Prostate gland (tissue), 2 donors: Measurements from ENCODE around the gene EIF4G2. TPM values are rescaled to one million over a fixed set of nuclear protein-coding genes. Genes with fewer than 3 reads are reported as not detected.

Experiments used
- DNase-seq: peaks from one replicate; pipeline ENCODE4 v3.0.0-alpha.2; 2019; ENCODE audit warnings: low spot score
- H3K27ac ChIP-seq, 2 donors: fragments of 200-600 bp; sonication (generic); 2 replicates each; pipeline ENCODE4 v1.5.1; 2017 to 2019
- H3K27me3 ChIP-seq: fragments of 200-600 bp; sonication (generic); replicated peaks from 2 replicates; pipeline ENCODE4 v1.5.1; 2019; ENCODE audit not compliant: insufficient read depth
- H3K36me3 ChIP-seq, 2 donors: fragments of 200-600 bp; sonication (generic); 1 replicate in 1 of 2; 2 replicates in 1 of 2; pipeline versions ENCODE4 v1.5.1 to v1.8.1; 2017 to 2019
- H3K4me1 ChIP-seq: fragments of 200-600 bp; sonication (generic); replicated peaks from 2 replicates; pipeline ENCODE4 v1.5.1; 2019
- H3K4me3 ChIP-seq, 2 donors: fragments of 200-600 bp; sonication (generic); 2 replicates each; pipeline ENCODE4 v1.5.1; 2017 to 2019
- H3K9me3 ChIP-seq: fragments of 200-600 bp; sonication (generic); 2 replicates; pipeline ENCODE4 v1.5.1; 2017
- CTCF ChIP-seq, 4 experiments: fragments of 200-600 bp in 2 of 4; fragments of 450-650 bp in 2 of 4; sonication (generic) in 2 of 4; IDR thresholded peaks; 1 replicate in 3 of 4; 2 replicates in 1 of 4; pipeline ENCODE4 v1.5.1; 2016 to 2019; ENCODE audit warnings: antibody characterized with exemption in 4 of 4, mild to moderate bottlenecking in 2 of 4, moderate library complexity in 2 of 4
- POLR2A ChIP-seq: fragments of 450-650 bp; IDR thresholded peaks from one replicate; pipeline ENCODE4 v1.6.1; 2016; ENCODE audit warnings: antibody characterized with exemption, mild to moderate bottlenecking
- POLR2AphosphoS5 ChIP-seq: sonication (generic); formaldehyde crosslinking; IDR thresholded peaks from one replicate; pipeline ENCODE4 v1.6.1; 2017; ENCODE audit warnings: antibody characterized with exemption
- WGBS: methylation state at CpG from one replicate; pipeline ENCODE4 v1.1.5; 2018; 5-methylcytosine and 5-hydroxymethylcytosine counted together
- intact Hi-C: fragments of 100-400 bp; cut with DNase I; formaldehyde crosslinking; loops from one replicate; pipeline ENCODE4 v1.14.2; 2022
- total RNA-seq, 2 donors: library from RNA; depleted of rRNA; stranded (reverse); fragments of >200 nt; gene quantifications; one replicate each; pipeline ENCODE4 v1.1.0, GENCODE V29; 2016

EIF4G2 gene
- total RNA-seq, 2 donors from 2014 or later = 382 to 500 TPM

- no peak for TF ChIP-seq CTCF (IDR thresholded peaks at IDR 0.05)
- TF ChIP-seq POLR2AphosphoS5 = no peak
- no peak for TF ChIP-seq POLR2A
- peaks cover 0 to 4% of the 10 kb centered on the region in 2 donors for H3K36me3 ChIP-seq
- no peaks in the 10 kb centered on the region for H3K27me3 ChIP-seq
- H3K4me1 ChIP-seq = no peaks in the 10 kb centered on the region
- 84% methylated on average over 2 of the region's 2 CpGs for WGBS
- intact Hi-C loops = loop anchor here (5.0 kb wide), 3 partner anchors 42 to 103 kb away; partner anchors contain the start of gene CTR9
- H3K9me3 ChIP-seq = no peaks in the 10 kb centered on the region
- no peak for DNase-seq
- H3K4me3 ChIP-seq = no peak overlapping the region
- no peak overlapping the region for H3K27ac ChIP-seq
Observed at GRCh38 chr11:10855295-10855694, 46.6 kb upstream of the EIF4G2 start.

GRCh38 chr11:10847960-10848860 is 39.5 kb upstream of the EIF4G2 start:
- 81% methylated on average over 3 of the region's 3 CpGs for WGBS
- TF ChIP-seq POLR2A (no peak), POLR2AphosphoS5 (no peak), CTCF (IDR thresholded peaks at IDR 0.05) (no peak)
- Histone ChIP-seq H3K27ac (no peak overlapping the region), H3K4me3 (no peak overlapping the region), H3K4me1 (no peaks in the 10 kb centered on the region), H3K36me3 (peaks cover 0 to 4% of the 10 kb centered on the region in 2 donors), H3K9me3 (no peaks in the 10 kb centered on the region), H3K27me3 (no peaks in the 10 kb centered on the region)
- intact Hi-C loops = no loop called here
- no peak for DNase-seq

DNA sequence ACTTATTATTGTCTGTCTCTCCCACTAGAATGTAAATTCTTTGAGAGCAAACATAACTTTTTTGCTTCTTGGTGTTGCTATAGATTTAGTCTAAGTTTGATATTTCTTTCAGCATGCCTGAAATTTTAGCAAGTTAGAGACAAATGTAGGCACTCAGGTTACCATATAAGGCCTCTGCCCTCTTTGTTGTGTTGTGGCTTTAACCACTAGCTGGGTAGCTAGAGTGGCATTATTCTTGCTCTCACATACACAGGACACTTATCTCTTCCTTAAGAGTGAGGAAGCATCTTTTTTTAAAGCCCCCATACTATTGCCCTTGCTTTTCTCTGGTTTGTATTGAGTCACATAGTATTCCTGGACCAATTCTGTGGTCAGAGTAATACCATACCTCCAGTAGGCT is 37.9 kb upstream of the EIF4G2 start:
- no peaks in the 10 kb centered on the region for H3K36me3 ChIP-seq
- no peak overlapping the region for H3K27ac ChIP-seq
- no peak overlapping the region for H3K4me3 ChIP-seq
- no peaks in the 10 kb centered on the region for H3K9me3 ChIP-seq
- intact Hi-C loops = no loop called here
- DNase-seq = no peak
- TF ChIP-seq POLR2AphosphoS5 (no peak), POLR2A (no peak), CTCF (IDR thresholded peaks at IDR 0.05) (no peak)
- H3K27me3 ChIP-seq = no peaks in the 10 kb centered on the region
- H3K4me1 ChIP-seq = no peaks in the 10 kb centered on the region

- WGBS = 85% methylated on average over 2 of the region's 2 CpGs
- no peak for TF ChIP-seq POLR2AphosphoS5
- TF ChIP-seq CTCF (IDR thresholded peaks at IDR 0.05) = no peak
- no peak for TF ChIP-seq POLR2A
- intact Hi-C loops = no loop called here
- no peak for DNase-seq
- no peaks in the 10 kb centered on the region for H3K4me1 ChIP-seq
- no peak overlapping the region for H3K4me3 ChIP-seq
- no peaks in the 10 kb centered on the region for H3K27me3 ChIP-seq
- H3K27ac ChIP-seq = no peak overlapping the region
- no peaks in the 10 kb centered on the region for H3K36me3 ChIP-seq
- H3K9me3 ChIP-seq = no peaks in the 10 kb centered on the region
Observed at GRCh38 chr11:10845589-10845988, 36.9 kb upstream of the EIF4G2 start.

DNA sequence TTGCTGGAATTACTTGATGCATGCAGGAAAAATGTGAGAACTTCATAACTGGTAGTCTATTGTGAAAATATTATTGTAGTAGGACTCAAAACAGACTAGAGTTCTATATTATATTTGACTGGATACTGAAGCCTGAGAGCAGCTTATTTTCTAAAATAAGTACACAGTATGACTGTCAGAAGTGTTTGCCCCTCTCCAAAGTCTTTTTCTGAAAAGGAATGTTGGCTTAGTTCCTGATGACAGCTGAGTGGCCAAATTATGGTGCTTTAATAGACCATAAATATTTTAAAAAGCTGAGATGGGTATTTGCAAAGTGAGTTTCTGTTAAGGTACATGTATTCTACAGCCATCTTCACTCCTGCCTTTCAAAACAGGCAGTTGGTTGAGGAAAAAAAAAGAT is 36.1 kb upstream of the EIF4G2 start:
- H3K27ac ChIP-seq = no peak overlapping the region
- no peaks in the 10 kb centered on the region for H3K27me3 ChIP-seq
- DNase-seq = no peak
- intact Hi-C loops = no loop called here
- no peaks in the 10 kb centered on the region for H3K36me3 ChIP-seq
- H3K4me3 ChIP-seq = no peak overlapping the region
- H3K9me3 ChIP-seq = no peaks in the 10 kb centered on the region
- no peak for TF ChIP-seq POLR2A
- TF ChIP-seq POLR2AphosphoS5 = no peak
- no peak for TF ChIP-seq CTCF (IDR thresholded peaks at IDR 0.05)
- no peaks in the 10 kb centered on the region for H3K4me1 ChIP-seq
